ENCODE measurements around the gene PRKAG3. TPM values are rescaled to one million over a fixed set of nuclear protein-coding genes. Genes with fewer than 3 reads are reported as not detected.

Gene PRKAG3
- total and polyA plus RNA-seq, 4 donors, result 0.08 TPM; not detected in 3

GRCh38 chr2:218877331-218877730 lies 45.7 kb upstream of the PRKAG3 start:
- Histone ChIP-seq H3K9me3 (ENCODE audit: control insufficient read depth in 4 of 4, low read length in 3 of 4) (no peaks in the 10 kb centered on the region), H3K36me3 (ENCODE audit: control insufficient read depth in 4 of 4, insufficient read depth in 3 of 4, low read depth in 1 of 4, low read length in 3 of 4) (no peaks in the 10 kb centered on the region), H3K4me1 (ENCODE audit: control insufficient read depth in 4 of 4, insufficient read depth in 4 of 4, low read length in 3 of 4) (peaks cover 4 to 17% (median 8%) of the 10 kb centered on the region in 4 donors), H3K9ac (ENCODE audit: low read depth in 1 of 2, low read length in 2 of 2) (no peak overlapping the region), H3K27ac (ENCODE audit: low read depth in 1 of 2, low read length in 2 of 2) (no peak overlapping the region), H3K4me3 (ENCODE audit: low read depth in 1 of 3, low read length in 3 of 3) (no peak overlapping the region), H3K27me3 (ENCODE audit: control insufficient read depth in 4 of 4, insufficient read depth in 4 of 4, low read length in 3 of 4) (peaks cover 12 to 36% (median 15%) of the 10 kb centered on the region in 4 donors)
- 62% methylated on average over 6 of the region's 6 CpGs for WGBS
- DNase-seq (ENCODE audit: low spot score), result no peak
- TF ChIP-seq NR2F2 (IDR thresholded peaks at IDR 0.05) (no peak), TAF1 (conservative IDR thresholded peaks at IDR 0.05) (no peak), RXRA (IDR thresholded peaks at IDR 0.05) (no peak), HNF4G (IDR thresholded peaks at IDR 0.05) (no peak), RAD21 (IDR thresholded peaks at IDR 0.05) (no peak), YY1 (IDR thresholded peaks at IDR 0.05) (no peak), GABPA (IDR thresholded peaks at IDR 0.05 in 1 of 2, conservative IDR thresholded peaks at IDR 0.05 in 1 of 2) (no peak), SP1 (IDR thresholded peaks at IDR 0.05) (no peak), HNF4A (conservative IDR thresholded peaks at IDR 0.05) (no peak), FOXA1 (IDR thresholded peaks at IDR 0.05) (no peak), ZBTB33 (IDR thresholded peaks at IDR 0.05) (no peak), JUND (IDR thresholded peaks at IDR 0.05) (no peak), ATF3 (IDR thresholded peaks at IDR 0.05) (no peak), FOXA2 (IDR thresholded peaks at IDR 0.05) (no peak), EGR1 (IDR thresholded peaks at IDR 0.05; ENCODE audit: low read depth in 2 of 2) (no peak)
- TF ChIP-seq, protein P1, sequence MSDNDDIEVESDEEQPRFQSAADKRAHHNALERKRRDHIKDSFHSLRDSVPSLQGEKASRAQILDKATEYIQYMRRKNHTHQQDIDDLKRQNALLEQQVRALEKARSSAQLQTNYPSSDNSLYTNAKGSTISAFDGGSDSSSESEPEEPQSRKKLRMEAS (IDR thresholded peaks at IDR 0.05), result no peak
- TF ChIP-seq, protein P2, sequence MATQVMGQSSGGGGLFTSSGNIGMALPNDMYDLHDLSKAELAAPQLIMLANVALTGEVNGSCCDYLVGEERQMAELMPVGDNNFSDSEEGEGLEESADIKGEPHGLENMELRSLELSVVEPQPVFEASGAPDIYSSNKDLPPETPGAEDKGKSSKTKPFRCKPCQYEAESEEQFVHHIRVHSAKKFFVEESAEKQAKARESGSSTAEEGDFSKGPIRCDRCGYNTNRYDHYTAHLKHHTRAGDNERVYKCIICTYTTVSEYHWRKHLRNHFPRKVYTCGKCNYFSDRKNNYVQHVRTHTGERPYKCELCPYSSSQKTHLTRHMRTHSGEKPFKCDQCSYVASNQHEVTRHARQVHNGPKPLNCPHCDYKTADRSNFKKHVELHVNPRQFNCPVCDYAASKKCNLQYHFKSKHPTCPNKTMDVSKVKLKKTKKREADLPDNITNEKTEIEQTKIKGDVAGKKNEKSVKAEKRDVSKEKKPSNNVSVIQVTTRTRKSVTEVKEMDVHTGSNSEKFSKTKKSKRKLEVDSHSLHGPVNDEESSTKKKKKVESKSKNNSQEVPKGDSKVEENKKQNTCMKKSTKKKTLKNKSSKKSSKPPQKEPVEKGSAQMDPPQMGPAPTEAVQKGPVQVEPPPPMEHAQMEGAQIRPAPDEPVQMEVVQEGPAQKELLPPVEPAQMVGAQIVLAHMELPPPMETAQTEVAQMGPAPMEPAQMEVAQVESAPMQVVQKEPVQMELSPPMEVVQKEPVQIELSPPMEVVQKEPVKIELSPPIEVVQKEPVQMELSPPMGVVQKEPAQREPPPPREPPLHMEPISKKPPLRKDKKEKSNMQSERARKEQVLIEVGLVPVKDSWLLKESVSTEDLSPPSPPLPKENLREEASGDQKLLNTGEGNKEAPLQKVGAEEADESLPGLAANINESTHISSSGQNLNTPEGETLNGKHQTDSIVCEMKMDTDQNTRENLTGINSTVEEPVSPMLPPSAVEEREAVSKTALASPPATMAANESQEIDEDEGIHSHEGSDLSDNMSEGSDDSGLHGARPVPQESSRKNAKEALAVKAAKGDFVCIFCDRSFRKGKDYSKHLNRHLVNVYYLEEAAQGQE (IDR thresholded peaks at IDR 0.05), result no peak
- TF ChIP-seq, protein P3, sequence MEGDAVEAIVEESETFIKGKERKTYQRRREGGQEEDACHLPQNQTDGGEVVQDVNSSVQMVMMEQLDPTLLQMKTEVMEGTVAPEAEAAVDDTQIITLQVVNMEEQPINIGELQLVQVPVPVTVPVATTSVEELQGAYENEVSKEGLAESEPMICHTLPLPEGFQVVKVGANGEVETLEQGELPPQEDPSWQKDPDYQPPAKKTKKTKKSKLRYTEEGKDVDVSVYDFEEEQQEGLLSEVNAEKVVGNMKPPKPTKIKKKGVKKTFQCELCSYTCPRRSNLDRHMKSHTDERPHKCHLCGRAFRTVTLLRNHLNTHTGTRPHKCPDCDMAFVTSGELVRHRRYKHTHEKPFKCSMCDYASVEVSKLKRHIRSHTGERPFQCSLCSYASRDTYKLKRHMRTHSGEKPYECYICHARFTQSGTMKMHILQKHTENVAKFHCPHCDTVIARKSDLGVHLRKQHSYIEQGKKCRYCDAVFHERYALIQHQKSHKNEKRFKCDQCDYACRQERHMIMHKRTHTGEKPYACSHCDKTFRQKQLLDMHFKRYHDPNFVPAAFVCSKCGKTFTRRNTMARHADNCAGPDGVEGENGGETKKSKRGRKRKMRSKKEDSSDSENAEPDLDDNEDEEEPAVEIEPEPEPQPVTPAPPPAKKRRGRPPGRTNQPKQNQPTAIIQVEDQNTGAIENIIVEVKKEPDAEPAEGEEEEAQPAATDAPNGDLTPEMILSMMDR (IDR thresholded peaks at IDR 0.05; ENCODE audit: low read depth, low read length, missing input control), result no peak
